HG02938 (cell line): Measurements from ENCODE around the gene KCNK10.

Experiments used
- ATAC-seq: cut with Tn5 transposase; IDR thresholded peaks from one replicate; pipeline ENCODE4 v1.9.1; 2021; ENCODE audit warnings: mild to moderate bottlenecking, moderate library complexity; ENCODE audit not compliant: unreplicated experiment

Gene KCNK10

GRCh38 chr14:88233915-88234314 lies 89.2 kb downstream of the KCNK10 start:
- ATAC-seq = no peak

GRCh38 chr14:88232771-88233170 lies 90.3 kb downstream of the KCNK10 start:
- ATAC-seq = no peak

GRCh38 chr14:88231603-88232002 lies 91.5 kb downstream of the KCNK10 start:
- no peak for ATAC-seq

- ATAC-seq = no peak
Observed at GRCh38 chr14:88229428-88229827, 93.6 kb downstream of the KCNK10 start.

GRCh38 chr14:88228522-88229236 lies 94.4 kb downstream of the KCNK10 start:
- ATAC-seq = no peak

- ATAC-seq = no peak
Observed at GRCh38 chr14:88227693-88228092, 95.4 kb downstream of the KCNK10 start.

GRCh38 chr14:88225721-88226120 lies 97.3 kb downstream of the KCNK10 start:
- ATAC-seq = no peak

- no peak for ATAC-seq
Observed at GRCh38 chr14:88218119-88218915, 104.8 kb downstream of the KCNK10 start.

- no peak for ATAC-seq
Observed at GRCh38 chr14:88212691-88213090, 110.4 kb downstream of the KCNK10 start.

- ATAC-seq = no peak
Observed at GRCh38 chr14:88210426-88210825, 112.6 kb downstream of the KCNK10 start.

- no peak for ATAC-seq
Observed at GRCh38 chr14:88209273-88209672, 113.8 kb downstream of the KCNK10 start.

- ATAC-seq = no peak
Observed at GRCh38 chr14:88208858-88209257, 114.2 kb downstream of the KCNK10 start.

- no peak for ATAC-seq
Observed at GRCh38 chr14:88204221-88204620, 118.8 kb downstream of the KCNK10 start.

GRCh38 chr14:88203291-88203690 lies 119.8 kb downstream of the KCNK10 start:
- no peak for ATAC-seq

GRCh38 chr14:88202286-88202685 lies 120.8 kb downstream of the KCNK10 start:
- no peak for ATAC-seq

- no peak for ATAC-seq
Observed at GRCh38 chr14:88201851-88202250, 121.2 kb downstream of the KCNK10 start.

GRCh38 chr14:88199882-88200281 lies 123.2 kb downstream of the KCNK10 start:
- no peak for ATAC-seq

GRCh38 chr14:88198446-88198845 lies 124.6 kb downstream of the KCNK10 start:
- no peak for ATAC-seq

- ATAC-seq = peak; percentile 77
Observed at GRCh38 chr14:88196925-88197324, 126.1 kb downstream of the KCNK10 start.

- ATAC-seq = no peak
Observed at GRCh38 chr14:88196116-88196890, 126.8 kb downstream of the KCNK10 start.

- no peak for ATAC-seq
Observed at GRCh38 chr14:88195676-88196075, 127.4 kb downstream of the KCNK10 start.

- ATAC-seq = no peak
Observed at GRCh38 chr14:88194531-88194930, 128.5 kb downstream of the KCNK10 start.
